DND-41 (cell line): ENCODE measurements around the gene MOV10L1.

ENCODE experiments used
- ATAC-seq: fragments of 200-7000 bp; cut with Tn5 transposase; 3 replicates; pipeline ENCODE4 v1.9.1; 2021; ENCODE audit warnings: low read depth; ENCODE audit not compliant: insufficient read depth
- DNase-seq: peaks from one replicate; pipeline ENCODE4 v3.0.0-alpha.2; 2020
- H2AFZ ChIP-seq: 2 replicates; pipeline ENCODE4 v1.6.0; 2012; ENCODE audit warnings: low read depth, low read length
- H3K27ac ChIP-seq: 2 replicates; pipeline ENCODE4 v1.5.1; 2012; ENCODE audit warnings: low read length, inconsistent platforms
- H3K27me3 ChIP-seq: fragments of 200-600 bp; sonication (generic); 2 replicates; pipeline ENCODE4 v1.6.0; 2012; ENCODE audit warnings: low read length, mild to moderate bottlenecking, inconsistent platforms; ENCODE audit not compliant: insufficient read depth, poor library complexity
- H3K36me3 ChIP-seq: 2 replicates; pipeline ENCODE4 v1.5.1; 2012; ENCODE audit warnings: low read length, inconsistent platforms; ENCODE audit not compliant: insufficient read depth
- H3K4me1 ChIP-seq: 2 replicates; pipeline ENCODE4 v1.5.1; 2012; ENCODE audit warnings: mild to moderate bottlenecking, low read length; ENCODE audit not compliant: insufficient read depth
- H3K4me2 ChIP-seq: 2 replicates; pipeline ENCODE4 v1.6.0; 2012; ENCODE audit warnings: mild to moderate bottlenecking, moderate library complexity, low read length, inconsistent platforms; ENCODE audit not compliant: insufficient read depth
- H3K4me3 ChIP-seq, 2 experiments: fragments of 200-600 bp in 1 of 2; shearing (Covaris generic) in 1 of 2; 2 replicates each; pipeline ENCODE4 v1.5.1; 2012 to 2016; ENCODE audit warnings: inconsistent platforms in 2 of 2, low read length in 2 of 2, mild to moderate bottlenecking in 2 of 2, low read depth in 1 of 2, moderate library complexity in 1 of 2
- H3K79me2 ChIP-seq: 2 replicates; pipeline ENCODE4 v1.6.0; 2012; ENCODE audit warnings: low read length, inconsistent platforms; ENCODE audit not compliant: insufficient read depth
- H3K9ac ChIP-seq: 2 replicates; pipeline ENCODE4 v1.6.0; 2012; ENCODE audit warnings: low read depth, mild to moderate bottlenecking, inconsistent platforms, low read length, moderate library complexity
- H3K9me3 ChIP-seq: 2 replicates; pipeline ENCODE4 v1.5.1; 2012; ENCODE audit warnings: low read length, moderate library complexity, mild to moderate bottlenecking, inconsistent platforms; ENCODE audit not compliant: insufficient read depth, severe bottlenecking
- H4K20me1 ChIP-seq: 2 replicates; pipeline ENCODE4 v1.6.0; 2012; ENCODE audit warnings: low read length; ENCODE audit not compliant: insufficient read depth
- EZH2 ChIP-seq: IDR thresholded peaks from 3 replicates; pipeline ENCODE4 v1.6.1; 2012; ENCODE audit warnings: borderline replicate concordance, low read depth, mild to moderate bottlenecking, moderate library complexity, low read length, inconsistent platforms; ENCODE audit not compliant: severe bottlenecking
- TF ChIP-seq, protein P1 (sequence below): IDR thresholded peaks from 2 replicates; pipeline ENCODE4 v1.5.1; 2012; ENCODE audit warnings: borderline replicate concordance, low read length, moderate library complexity, mild to moderate bottlenecking; ENCODE audit not compliant: poor library complexity, severe bottlenecking; ENCODE audit errors: extremely low read depth

The MOV10L1 gene

DNA sequence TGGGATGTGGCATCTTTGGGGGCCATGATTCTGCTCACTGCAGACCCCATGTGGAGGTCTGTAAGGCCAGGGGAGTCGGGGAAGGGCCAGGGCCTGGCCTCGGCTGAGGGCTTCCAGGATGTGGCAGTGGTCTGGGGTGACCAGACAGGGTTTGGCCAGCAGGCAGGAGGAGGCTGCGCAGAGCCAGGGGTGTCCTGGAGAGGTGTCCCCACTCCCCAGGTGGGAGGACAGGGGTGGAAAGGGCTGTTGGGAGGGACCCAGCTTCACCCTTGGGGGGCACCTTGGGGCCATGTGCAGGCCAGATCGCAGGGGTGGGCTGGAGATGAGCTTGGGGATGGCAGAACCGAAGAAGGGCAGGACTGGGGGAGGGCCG, 84.2 kb downstream of the MOV10L1 start:
- peaks cover 8% of the 10 kb centered on the region for H3K27me3 ChIP-seq
- no peaks in the 10 kb centered on the region for H3K9me3 ChIP-seq
- no peaks in the 10 kb centered on the region for H3K36me3 ChIP-seq
- no peaks in the 10 kb centered on the region for H3K79me2 ChIP-seq
- H3K27ac ChIP-seq: no peak overlapping the region
- TF ChIP-seq EZH2: no peak
- TF ChIP-seq, protein P1, sequence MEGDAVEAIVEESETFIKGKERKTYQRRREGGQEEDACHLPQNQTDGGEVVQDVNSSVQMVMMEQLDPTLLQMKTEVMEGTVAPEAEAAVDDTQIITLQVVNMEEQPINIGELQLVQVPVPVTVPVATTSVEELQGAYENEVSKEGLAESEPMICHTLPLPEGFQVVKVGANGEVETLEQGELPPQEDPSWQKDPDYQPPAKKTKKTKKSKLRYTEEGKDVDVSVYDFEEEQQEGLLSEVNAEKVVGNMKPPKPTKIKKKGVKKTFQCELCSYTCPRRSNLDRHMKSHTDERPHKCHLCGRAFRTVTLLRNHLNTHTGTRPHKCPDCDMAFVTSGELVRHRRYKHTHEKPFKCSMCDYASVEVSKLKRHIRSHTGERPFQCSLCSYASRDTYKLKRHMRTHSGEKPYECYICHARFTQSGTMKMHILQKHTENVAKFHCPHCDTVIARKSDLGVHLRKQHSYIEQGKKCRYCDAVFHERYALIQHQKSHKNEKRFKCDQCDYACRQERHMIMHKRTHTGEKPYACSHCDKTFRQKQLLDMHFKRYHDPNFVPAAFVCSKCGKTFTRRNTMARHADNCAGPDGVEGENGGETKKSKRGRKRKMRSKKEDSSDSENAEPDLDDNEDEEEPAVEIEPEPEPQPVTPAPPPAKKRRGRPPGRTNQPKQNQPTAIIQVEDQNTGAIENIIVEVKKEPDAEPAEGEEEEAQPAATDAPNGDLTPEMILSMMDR: no peak
- no peak overlapping the region for H3K4me3 ChIP-seq
- ATAC-seq: no peak
- no peak overlapping the region for H3K4me2 ChIP-seq
- DNase-seq: no peak
- H3K9ac ChIP-seq: no peak overlapping the region
- H3K4me1 ChIP-seq: no peaks in the 10 kb centered on the region
- no peaks in the 10 kb centered on the region for H4K20me1 ChIP-seq
- no peak overlapping the region for H2AFZ ChIP-seq

DNA sequence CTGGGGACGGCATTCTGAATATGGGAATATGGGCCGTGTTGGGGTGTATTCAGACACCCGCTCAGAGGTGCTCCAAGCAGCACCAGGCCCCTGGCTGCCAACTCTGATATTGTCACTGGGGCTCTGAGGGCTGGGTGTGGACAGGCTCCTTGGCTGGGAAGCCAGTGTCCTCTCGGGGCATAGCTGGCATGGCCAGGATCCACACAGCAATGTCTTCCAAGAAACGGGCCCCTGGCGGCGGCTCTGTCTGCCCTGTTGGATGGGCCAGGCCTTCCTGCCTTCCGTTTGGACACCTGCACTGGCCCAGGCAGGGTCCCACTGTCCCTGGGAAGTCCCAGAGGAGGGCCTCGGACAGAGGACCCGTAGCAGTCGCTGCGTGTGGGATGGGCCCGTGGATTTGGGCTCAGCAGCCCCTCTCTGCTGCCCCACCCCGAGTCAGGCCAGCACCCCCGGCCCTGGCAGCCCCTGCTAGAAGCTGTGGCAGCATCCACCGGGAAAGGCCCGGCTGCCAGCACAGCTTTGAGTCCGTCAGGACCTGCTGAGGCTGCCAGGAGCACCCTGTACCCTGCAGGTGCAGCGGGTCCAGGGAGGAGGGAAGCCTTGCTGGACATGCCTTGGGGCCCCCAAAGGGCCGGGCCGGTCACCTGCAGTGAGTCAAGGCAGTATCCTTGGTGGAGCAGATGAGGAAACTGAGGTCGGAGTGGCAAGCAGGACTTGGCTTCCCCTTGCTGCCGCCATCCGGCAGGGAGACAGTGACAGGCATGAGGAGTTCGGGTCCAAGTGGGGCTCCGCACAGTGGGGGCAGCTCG, 84.8 kb downstream of the MOV10L1 start:
- no peak overlapping the region for H3K4me2 ChIP-seq
- H2AFZ ChIP-seq: no peak overlapping the region
- peaks cover 8% of the 10 kb centered on the region for H3K27me3 ChIP-seq
- H3K9me3 ChIP-seq: no peaks in the 10 kb centered on the region
- TF ChIP-seq, protein P1: no peak
- no peak for TF ChIP-seq EZH2
- H3K4me3 ChIP-seq: no peak overlapping the region
- H3K9ac ChIP-seq: no peak overlapping the region
- no peaks in the 10 kb centered on the region for H3K4me1 ChIP-seq
- DNase-seq: no peak
- ATAC-seq: no peak
- H4K20me1 ChIP-seq: no peaks in the 10 kb centered on the region
- no peak overlapping the region for H3K27ac ChIP-seq
- H3K79me2 ChIP-seq: no peaks in the 10 kb centered on the region
- no peaks in the 10 kb centered on the region for H3K36me3 ChIP-seq

DNA sequence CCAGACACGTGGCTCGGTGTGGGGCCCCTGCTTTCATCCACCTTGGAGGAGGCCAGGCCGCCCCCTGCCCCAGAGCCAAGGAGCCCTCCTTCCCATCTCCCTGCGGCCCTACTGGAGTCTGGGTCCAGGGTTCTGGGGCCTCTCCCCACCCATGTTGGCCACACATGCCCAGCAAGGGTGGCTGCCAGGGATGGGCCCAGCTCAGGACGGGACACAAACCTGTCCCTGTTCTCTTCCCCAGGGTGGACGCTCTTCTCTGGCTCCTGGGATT, 85.3 kb downstream of the MOV10L1 start:
- Histone ChIP-seq H2AFZ (no peak overlapping the region), H4K20me1 (no peaks in the 10 kb centered on the region), H3K79me2 (no peaks in the 10 kb centered on the region), H3K4me1 (no peaks in the 10 kb centered on the region), H3K9ac (no peak overlapping the region), H3K27ac (no peak overlapping the region), H3K9me3 (no peaks in the 10 kb centered on the region), H3K4me3 (no peak overlapping the region), H3K4me2 (no peak overlapping the region), H3K27me3 (peaks cover 8% of the 10 kb centered on the region), H3K36me3 (no peaks in the 10 kb centered on the region)
- ATAC-seq (no peak), DNase-seq (no peak)
- no peak for TF ChIP-seq EZH2
- TF ChIP-seq, protein P1: no peak
